GM21360 (cell line): Measurements from ENCODE around the gene CD33.
"Not testable (repeated sequence)": the region's sequence is repeated elsewhere in the genome, so short reads cannot be mapped to it uniquely, and the experiment has no call there.

Experiments
- ATAC-seq: cut with Tn5 transposase; IDR thresholded peaks from one replicate; pipeline ENCODE4 v1.9.1; 2021; ENCODE audit warnings: mild to moderate bottlenecking, moderate library complexity; ENCODE audit not compliant: unreplicated experiment

CD33 gene

DNA sequence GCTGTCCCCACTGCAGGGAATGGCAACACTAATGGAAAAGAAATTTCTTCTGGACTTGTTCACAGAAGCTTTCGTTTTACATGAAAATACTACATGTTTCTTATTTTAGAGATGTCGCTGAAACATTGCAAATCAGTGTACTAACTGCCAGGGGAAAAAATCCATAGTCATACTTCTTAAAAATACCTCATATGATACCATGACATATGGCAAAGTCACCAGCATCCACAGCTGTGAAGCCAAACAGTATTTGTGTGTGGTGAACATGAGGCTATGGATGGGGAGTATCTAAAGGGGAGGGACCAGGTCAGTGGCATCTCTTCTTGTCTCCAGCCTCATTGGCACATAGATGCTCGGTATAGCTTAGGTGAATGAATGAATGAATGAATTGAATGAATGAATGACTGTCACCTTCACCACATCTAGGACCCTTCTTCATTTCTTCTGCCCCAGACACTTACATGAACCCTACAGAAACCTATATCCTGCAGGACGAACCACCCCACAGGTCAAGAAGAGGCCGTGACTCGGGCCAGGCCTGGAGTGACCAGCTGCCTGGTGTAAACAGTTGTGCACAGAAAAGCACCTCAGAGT, 14.6 kb upstream of the CD33 start:
- no peak for ATAC-seq

DNA sequence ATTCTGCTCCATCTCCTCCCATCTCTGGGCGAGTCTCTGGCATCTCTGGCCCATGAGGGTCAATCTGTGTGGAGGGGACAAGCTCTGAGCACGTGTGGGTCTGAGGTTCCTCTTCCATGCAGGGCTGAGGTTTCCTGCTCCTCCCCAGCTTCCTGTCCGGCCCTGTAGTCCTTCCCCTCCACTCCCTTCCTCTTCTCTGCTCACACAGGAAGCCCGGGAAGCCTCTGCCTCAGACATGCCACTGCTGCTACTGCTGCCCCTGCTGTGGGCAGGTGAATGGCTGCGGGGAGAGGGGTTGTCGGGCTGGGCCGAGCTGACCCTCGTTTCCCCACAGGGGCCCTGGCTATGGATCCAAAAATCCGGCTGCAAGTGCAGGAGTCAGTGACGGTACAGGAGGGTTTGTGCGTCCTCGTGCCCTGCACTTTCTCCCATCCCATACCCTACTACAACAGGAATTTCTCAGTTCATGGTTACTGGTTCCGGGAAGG, 14.0 kb upstream of the CD33 start:
- ATAC-seq: not testable (repeated sequence)

DNA sequence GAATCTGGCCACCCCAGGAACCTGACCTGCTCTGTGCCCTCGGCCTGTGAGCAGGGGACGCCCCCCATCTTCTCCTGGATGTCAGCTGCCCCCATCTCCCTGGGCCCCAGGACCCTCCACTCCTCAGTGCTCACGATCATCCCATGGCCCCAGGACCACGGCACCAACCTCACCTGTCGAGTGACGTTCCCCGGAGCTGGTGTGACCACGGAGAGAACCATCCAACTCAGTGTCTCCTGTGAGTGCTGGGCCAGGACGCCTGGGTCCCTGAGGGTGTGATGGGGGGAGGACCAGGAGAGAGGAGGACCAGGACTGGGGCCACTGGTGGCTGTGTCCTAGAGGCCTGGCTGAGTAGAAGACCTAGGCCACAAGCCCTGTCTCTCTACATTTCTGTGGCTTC, 13.0 kb upstream of the CD33 start:
- no peak for ATAC-seq

DNA sequence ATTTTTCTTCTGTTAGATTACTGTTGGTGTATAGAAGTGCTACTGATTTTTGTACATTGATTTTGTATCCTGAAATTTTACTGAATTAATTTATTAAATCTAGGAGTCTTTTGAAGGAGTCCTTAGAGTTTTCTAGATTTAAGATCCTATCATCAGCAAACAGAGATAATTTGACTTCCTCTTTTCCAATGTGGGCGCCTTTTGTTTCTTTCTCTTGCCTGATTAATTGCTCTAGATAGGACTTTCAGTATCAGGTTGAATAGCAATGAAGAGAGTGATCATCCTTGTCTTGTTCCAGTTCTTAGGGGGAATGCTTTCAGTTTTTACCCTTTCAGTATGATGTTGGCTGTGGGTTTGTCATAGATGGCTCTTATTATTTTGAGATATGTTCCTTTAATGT, 5.6 kb upstream of the CD33 start:
- ATAC-seq: no peak

DNA sequence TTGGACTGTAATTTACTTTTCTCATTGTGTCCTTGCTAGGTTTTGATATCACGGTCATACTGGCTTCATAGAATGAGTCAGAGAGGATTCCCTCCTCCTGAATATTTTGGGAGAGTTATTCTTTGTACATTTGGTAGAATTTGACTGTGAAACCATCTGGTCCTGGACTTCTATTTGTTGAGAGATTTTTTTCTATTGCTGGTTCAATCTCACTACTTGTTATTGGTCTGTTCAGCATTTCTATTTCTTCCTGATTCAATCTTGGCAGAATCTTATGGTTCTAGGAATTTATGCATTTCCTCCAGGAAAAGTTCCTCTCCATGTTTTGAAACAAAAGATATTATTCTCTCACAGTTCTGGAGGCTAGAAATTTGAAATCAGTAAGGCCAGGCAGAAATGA, 4.9 kb upstream of the CD33 start:
- no peak for ATAC-seq

DNA sequence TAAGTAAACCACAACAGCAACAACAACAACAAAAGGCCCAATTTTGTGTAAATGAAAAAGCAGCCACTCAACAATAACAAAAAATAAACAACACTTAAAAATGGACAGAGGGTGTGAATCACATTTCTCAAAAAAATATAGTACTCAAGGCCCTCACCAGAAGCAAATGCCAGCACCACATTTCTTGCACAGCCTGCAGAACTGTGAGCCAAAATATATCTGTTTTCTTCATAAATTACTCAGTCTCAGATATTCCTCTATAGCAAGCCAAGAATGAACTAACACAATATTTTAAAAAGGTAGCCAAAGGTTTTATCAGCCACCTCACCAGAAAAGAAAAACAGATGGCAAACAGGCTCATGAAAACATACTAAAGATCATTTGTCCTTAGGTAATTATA, 3.9 kb upstream of the CD33 start:
- ATAC-seq: no peak

DNA sequence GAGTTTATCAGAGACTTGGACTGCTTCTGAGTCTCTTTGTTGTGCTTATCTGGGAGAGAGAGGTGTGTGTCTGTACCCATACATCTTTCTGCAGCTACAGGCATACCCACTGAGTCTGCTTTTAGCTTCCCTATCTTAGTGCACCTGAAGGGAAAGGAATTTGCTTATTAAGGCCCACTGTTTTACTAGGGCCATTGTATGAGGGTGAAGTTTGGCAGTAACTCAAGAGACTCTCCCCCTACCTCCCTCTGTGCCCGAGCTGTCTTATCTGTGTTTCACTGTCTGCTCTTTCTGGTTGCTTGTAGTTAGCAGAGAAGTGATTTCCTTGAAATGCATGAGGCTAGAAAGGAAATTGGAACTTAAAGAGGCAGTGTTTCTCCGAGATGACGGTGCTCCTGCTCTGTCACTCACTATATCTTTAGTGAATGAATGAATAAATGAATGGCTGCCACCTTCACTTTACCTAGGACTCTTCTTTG, 678 bp upstream of the CD33 start:
- ATAC-seq: no peak

DNA sequence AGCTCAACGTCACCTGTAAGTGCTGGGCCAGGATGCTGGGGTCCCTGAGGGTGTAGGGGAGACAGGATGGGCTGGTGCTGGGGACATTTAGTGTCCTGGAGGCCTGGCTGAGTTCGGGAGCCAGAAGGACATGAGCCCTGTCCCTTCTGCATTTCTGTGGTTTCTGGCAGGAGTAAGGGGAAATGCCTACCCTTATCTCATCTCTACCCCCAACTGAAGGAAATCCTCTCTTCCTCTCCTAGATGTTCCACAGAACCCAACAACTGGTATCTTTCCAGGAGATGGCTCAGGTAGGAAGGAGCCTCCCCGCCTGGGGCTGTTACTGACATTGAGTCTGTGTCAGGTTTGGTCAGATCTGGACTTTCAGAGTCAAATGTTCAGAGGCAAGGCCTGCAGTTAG, 1.2 kb downstream of the CD33 start:
- ATAC-seq: no peak

DNA sequence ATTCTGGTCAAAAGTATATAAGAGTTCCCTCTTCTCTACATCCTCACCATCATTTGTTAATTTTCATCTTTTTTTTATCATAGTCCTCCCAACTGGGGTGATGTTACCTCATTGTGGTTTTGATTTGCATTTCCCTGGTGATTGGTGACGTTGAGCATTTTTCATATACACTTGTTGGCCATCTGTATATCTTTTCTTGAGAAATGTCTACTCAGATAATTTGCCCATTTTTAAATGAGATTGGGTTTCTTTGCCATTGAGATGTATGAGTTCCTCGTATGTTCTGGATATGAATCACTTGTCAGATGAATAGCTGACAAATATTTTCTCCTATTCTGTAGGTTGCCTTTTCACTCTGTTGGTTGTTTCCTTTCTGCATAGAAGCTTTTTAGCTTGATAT, 2.4 kb downstream of the CD33 start:
- no peak for ATAC-seq

DNA sequence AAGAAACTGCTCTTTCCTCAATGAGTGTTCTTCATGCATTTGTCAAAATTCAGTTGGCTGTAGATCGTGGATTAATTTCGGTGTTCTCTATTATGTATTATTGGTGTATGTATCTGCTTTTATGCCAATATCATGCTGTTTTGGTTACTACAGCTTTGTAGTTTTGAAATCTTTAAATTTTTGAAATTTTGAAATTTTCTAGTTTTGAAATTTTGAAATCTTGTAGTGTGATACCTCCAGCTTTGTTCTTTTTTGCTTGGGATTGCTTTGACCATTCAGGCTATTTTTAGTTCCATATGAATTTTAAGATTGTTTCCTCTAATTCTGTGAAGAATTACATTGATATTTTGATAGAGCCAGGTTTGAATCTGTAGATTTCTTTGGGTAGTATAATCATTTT, 3.1 kb downstream of the CD33 start:
- ATAC-seq: no peak

DNA sequence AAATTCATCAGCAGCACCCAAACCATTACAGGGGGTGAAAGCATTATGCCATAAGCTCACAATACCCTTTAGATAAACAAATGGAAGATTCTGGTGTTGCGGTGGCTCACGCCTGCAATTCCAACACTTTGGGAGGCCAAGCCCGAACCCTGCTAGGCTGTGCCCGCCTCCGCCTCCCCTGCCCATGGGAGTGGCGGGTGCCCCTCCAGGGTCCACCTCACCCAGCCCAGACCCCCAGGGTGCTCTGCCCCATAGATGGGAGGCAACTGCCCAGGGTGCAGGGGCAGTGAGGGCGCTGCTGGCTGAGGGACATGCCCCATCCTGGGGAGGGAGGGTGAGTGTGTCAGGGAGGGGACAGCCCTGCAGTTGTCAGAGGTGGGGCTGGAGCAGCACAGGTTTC, 16.0 kb downstream of the CD33 start:
- no peak for ATAC-seq

DNA sequence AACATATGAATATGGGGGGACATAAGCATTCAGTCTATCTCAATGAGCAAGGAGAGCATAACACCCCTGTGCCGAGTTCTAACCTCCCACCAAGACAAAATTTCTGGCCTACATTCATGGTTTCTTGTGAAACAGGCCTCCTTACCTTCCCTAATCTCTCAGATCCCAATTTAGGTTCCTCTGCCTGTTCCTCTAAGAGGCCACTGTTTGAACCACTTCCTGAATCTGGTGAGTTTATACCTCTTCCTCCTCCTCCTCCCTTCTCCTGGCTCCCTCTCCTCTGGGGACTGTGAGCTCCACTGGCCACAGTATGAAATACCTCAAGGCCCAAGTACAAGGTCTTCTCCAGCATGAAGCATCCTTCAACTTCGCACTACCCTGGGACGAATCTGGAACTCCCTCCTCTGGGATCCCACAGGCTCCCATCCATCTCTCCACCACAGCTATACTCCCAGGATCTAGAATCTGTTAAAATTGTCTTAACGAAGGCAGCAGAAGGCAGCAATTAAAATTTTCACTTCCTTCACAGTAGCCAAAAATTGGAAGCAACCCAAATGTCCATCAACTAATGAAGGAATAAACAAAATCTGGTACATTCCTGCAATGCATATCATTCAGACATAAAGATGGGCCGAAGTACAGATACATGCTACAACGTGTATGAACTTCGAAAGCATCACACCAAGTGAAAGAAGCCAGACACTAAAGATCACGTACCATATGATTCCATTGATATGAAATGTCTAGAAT, 18.2 kb downstream of the CD33 start:
- no peak for ATAC-seq

DNA sequence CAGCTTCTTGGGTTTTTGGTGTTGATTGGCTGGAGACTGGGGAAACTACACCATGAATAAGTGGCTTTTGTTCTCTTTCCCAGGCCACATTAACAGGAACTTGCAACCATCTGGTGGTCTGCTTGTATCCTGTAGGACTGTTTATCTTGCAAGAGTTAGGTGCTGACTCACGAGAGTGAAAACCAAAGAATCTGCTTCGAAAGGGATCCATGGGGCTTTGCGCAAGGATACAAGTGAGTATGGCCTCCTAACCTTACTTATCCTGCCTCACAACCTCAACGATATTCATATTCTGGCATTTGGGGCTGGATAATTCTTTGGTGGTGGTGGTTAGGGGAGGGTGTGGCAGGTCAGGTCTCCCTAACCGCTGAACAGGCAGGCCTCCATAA, 21.3 kb downstream of the CD33 start:
- no peak for ATAC-seq

DNA sequence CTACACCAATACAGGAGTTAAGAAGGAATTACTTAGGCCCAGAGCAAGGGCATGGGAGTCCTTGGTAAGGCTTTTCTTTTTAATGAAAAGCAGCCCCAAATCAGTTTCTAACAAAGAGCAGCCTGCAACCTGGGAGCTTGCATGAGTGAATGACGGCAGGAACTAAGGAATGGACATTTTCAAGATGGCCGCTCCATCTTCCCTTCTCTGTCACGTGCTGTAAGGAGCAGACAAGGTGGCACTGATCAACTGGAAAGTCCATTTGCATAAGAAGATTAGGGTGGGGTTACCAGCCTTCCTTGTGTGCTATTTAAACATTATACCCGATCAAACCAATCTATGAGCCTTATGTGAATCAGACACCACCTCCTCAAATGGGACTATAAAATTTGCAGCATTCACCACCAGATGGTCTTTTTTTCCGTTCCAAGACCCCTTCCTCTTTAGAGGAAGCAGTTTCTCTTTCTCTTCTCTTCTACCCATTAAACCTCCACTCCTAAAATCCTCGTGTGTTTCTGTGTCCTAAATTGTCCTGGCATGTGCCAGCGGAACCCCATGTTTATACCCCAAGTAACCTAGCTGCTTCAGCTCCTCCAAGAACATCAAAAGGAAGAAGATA, 23.2 kb downstream of the CD33 start:
- no peak for ATAC-seq

DNA sequence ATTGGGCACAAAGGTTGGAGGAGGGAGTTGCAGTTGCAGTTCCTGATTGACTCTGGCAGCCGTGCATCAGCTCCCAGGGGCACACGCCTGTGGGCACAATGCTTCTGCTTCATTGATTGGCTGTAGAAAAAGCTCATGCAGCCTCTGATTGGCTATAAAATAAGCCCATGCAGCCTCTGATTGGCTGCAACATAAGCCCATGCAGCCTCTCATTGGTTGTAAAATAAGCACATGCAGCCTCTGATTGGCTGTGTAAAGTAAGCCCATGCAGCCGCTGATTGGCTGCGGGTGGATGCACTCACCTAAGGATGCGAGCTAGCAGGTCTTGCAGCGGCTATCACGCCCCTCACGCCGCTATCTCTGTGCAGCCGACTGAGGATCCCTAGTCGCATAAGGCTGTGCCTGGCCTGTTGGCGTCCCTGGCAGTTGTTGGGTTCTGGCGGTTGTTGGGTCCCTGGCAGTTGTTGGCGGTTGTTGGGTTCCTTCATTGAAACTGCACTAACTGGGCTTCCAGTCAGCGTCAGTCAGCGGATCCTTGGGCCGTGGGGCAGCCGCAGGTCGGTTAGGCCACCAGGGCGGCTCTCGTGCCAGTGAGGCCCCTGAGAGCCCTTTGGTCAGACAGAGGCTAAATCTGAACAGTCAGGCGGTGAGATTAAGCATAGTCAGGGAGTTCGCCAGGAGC, 26.0 kb downstream of the CD33 start, which contains the start of gene SIGLECL1:
SIGLECL1 (plus strand) TSS at position 295 of the 682 bp plus-strand sequence. CDS start 12,993 bp downstream, outside the sequence.
- ATAC-seq: no peak

DNA sequence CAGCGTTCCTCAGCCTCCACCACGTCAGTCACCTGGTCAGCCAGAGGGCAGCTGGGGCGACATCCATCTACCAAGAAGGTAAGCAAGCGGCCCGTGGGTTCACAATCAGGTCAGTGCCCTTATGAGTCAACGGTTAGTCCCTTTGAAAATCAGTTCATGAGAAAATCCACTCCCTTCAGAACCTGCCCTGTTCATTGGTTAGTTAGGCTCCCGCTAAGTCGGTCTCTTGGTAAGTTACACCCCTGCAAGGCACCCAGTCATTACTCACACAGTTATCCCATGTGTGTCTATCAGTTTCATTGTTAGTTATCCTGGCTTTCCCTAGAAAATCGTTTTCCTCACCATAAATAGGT, 26.6 kb downstream of the CD33 start:
- ATAC-seq: no peak

DNA sequence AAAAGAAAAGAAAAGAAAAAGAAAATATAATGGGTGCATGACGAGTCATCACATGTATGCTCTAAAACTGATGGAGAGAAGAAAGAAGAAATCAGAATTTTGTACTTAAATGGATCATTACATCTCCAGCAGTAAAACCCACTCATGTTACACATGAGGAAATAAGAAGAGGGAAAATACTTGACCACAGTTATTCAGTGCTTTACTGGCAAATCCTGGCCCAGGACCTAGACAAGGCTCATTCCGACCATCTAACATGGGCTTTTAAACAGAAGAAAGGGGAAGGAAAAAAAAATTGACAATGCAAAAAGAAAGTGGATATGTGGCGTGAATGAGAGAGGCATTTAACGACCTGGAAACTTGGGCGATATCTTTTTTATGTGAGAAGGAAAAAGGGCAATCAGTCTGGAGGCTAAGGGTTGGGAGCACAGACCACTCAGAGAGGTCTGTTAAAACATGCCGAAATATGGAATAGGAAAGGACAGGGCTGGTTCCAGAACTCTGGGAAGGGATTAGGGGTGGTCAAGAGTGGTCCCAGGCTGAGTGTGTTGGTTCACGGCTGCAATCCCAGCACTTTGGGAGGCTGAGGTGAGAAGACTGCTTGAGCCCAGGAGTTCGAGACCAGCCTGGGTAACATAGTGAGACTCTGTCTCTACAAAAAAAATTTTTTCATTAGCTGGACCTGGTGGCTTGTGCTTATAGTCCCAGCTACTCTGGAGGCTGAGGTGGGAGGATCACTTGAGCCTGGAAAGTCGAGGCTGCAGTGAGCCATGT, 27.6 kb downstream of the CD33 start:
- no peak for ATAC-seq

DNA sequence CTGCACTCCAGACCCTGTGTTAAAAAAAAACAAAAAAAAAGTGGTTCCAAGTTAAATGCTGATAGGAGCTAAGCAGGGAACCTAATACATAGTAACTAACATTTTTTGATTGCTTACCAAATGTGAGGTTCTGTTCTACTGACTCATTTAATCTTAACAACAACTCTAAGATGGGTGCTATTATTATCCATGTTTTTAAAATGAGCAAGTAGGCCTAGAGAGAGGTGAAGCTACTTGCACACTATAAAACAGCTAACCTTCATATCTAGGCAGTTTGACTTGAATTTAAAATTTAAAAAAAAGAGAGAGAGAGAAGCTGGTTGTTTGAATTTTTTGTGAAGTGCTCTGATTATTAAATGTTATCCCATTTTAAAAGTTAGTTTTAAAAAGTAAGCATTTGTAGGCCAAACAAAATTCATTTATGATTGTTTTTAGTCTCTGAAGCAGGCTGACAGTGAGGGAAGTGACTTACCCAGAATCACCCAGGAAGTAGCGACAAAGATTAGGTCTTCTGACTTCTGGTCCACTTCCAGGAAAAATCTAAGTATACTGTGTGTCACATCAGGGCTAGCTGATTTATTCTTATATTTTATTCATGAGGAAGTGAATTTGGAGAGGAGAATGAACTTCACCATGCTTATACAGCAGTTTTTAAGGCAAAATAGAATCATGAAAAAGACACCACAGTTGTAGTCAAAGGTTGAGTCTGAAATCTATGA, 28.4 kb downstream of the CD33 start:
- no peak for ATAC-seq

DNA sequence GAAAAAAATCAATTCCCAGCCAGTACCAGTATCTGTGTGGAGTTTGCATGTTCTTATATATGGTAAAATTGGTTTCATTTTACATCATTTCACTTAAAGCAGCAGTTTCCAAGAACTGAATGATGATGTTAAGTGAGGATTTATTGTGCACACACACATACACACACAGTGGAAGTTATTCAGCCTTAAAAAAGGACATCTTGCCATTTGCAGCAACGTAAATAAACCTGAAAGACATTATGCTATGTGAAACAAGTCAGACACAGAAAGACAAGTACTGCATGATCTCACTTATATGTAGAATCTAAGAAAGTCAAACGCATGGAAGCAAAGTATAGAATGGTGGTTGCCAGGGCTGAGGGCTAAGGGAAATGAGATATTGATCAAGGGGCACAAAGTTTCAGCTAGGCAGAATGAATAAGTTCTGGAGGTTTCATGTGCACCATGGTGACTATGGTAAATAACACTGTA, 31.3 kb downstream of the CD33 start:
- ATAC-seq: no peak

DNA sequence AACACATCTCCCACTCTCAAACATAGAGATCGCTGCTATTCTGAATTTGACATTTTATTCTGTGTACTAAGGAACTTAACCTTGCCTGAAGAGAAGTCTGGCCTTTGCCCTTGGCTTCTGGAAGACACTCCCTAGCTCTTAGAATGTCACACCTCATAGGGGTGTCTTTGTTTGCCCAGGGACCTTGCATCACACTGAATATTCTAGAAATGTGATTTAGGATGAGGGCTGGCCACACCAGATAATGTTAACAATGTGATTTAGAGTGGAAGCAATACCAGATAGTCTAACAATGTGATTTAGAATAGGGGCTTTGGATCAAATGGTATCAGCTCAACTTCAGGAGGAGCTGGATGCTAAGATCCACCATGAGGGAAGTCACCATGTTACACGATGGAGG, 32.6 kb downstream of the CD33 start:
- no peak for ATAC-seq
